GM21381 (cell line): ENCODE results near the gene KCNN4.
"Not testable (repeated sequence)": the region's sequence is repeated elsewhere in the genome, so short reads cannot be mapped to it uniquely, and the experiment has no call there.

ENCODE experiments used
- ATAC-seq: cut with Tn5 transposase; IDR thresholded peaks from one replicate; pipeline ENCODE4 v1.9.1; 2021; ENCODE audit warnings: mild to moderate bottlenecking, moderate library complexity; ENCODE audit not compliant: unreplicated experiment

KCNN4 gene

DNA sequence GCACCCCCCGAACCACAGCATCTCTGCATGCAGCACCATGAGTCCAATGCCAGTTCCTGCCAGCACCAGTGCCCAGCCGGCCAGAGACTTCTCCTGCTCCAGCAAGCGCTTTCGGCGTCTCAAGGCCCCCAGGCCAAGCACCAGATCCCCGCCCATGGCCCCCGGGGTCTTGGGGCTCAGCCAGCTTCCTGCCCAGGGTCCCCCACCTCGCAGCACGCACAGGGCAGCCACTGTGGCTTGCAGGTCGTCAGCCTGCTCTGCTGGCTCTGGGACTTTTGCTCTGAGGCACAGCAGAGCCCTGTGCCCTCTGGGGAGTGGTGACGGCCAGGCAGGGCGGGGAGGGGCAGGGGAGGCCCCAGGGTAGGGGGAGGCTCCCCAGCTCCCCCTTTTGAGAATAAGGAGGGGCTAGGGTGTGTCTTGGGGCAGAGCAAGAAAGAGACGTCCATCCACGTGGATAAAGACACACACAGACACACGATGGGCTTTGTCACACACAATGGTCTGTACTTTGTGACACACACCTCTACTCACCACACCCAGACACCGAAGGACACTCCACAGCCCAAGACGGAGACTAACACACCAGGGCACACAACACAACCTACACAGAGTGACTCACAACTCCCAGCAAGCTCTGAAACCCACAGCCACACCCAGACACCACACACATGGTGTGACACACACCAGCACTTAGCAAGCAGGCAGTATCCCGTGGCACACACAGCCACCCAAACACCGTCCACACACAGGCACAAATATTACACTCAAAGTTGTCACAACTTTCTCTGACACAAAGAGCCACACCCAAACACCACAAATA, at the start of gene KCNN4:
KCNN4 (minus strand) TSS at position 268 of the 820 bp plus-strand sequence; CDS start at position 156, 112 bp downstream.
- no peak for ATAC-seq

DNA sequence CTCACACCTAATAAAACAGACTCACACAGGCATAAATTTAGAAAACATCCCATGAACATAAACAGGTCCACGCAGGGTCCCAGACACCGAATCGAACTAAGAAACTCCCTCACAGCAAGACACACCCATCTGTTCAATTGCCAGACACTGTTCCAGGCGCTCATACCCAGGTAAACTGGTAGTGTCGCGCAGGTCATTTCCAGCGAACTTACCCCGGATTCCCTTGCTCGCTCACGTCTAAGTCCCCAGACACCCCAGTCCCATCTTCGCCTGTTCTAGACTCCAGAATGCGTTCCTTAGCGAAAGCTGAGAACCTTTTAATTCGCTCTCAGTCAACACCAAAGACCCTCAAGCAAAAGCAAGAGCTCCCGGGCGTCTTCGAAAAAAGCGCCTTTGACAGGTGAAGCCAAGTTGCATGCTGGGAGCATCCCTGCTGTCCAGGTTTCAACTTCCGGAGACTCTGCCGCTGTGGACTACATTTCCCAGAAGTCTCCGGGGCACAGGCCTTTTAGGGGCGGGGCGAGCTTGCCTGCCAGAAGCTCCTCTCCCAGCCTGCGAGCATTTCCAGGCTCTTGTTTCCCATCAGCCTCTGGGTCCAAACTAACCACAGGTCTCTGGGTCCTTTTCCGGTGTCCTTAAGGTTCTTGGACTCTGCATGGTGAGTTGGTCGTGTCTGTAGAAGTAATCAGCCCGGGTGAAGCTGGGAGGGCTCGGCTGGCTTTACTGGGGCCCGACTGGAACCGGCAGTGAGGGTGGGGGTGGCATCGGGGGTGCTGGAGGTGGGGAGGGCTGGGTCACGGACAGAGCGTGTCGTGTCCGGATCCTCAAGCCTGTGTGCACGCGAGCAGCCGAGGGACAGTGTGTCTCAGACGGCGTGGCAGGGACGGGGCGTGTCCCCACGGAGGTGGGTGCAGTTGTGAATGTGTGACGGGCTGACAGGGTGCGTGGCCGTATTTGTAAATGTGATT, 46.3 kb upstream of the KCNN4 start, which contains the start of gene ZNF283:
ZNF283 (plus strand) TSS at position 535 of the 968 bp plus-strand sequence. CDS start 6,184 bp downstream, outside the sequence.
- peak; percentile 91 for ATAC-seq

DNA sequence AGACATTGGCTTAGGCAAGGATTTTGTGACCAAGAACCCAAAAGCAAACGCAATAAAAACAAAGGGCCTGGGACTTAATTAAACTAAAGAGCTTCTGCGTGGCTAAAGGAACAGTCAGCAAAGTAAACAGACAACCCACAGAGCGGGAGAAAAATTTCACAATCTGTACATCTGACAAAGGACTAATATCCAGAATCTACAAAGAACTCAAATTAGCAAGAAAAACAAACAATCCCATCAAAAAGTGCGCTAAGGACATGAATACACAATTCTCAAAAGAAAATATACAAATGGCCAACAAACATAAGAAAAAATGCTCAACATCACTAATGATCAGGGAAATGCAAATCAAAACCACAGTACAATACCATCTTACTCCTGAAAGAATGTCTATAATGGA, 43.8 kb upstream of the KCNN4 start:
- not testable (repeated sequence) for ATAC-seq

DNA sequence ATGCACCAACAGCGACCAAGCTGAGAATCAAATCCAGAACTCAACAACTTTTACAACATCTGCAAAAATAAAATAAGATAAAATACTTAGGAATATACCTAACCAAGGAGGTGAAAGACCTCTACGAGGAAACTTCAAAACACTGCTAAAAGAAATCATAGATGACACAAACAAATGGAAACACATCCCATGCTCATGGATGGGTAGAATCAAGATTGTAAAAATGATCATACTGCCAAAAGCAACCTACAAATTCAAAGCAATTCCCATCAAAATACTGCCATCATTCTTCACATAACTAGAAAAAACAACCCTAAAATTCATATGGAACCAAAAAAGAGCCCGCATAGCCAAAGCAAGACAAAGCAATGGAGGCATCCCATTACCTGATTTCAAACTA, 43.1 kb upstream of the KCNN4 start:
- not testable (repeated sequence) for ATAC-seq

DNA sequence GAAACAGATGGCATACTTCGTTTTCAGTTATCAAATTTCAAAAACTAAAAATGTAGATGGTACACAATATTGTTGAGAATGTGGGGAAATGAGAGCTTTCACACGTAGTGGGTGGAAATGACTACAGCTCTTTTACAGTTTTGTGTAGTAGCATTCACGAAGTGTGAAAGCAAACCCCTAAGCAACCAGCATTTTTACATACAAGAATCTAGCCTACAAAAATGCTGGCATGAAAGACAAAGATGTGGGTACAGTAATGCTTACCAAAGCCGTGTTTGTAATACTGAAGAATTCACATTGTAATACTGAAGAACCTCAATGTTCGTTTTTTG, 40.1 kb upstream of the KCNN4 start:
- no peak for ATAC-seq

DNA sequence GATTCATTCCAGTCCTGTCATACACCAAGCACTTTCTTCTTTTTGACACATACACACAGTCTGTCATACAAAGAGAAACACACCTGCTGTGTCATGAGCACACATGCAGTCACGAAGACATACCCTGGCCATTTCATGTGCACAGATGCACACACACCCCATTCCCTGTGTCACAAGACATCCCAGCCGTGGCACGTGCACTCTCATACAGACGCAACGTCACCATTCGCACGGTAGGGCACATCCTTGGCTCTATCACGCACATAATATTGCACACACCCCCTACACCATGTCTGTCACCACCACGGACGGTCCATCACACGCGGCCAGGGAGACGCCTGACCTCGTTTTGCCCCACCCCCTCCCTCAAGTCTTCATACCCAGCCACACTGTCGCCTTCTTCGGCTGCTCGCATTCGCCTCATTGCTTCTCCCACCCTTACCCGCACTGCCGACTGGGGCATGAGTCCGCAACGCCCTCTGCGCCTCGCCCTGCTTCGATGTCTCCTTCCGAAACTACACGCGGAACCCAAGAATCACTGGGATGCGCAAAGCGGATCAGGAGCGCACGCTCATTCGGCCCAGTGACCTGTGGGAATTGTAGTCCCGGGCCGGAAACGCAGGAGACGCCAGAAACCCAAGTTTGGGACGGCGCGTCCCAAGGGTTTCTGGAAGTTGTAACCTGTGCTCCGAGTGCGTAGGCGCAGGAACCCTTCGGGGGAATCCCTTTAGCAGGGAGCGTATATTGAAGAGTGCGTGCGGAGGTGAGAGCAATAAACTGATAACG, 39.5 kb upstream of the KCNN4 start:
- no peak for ATAC-seq

DNA sequence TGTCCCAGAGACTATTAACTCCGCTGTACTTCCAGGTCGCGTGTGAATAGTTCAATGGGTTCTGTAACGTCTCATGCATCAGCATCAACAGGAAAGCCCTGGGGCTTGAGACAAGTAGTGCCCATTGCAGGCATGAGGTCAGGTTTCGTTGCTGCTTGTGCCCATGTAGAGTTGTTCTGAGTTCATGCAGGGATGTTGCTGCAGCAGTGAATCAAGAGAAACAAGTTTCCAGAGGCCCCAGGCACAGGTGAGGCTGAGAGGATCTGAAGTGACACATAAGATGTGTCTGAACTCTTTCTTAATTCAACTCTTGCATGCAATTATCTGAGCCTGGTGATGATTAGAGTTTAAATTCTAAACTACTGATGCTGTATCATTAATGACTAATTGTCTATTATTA, 37.7 kb upstream of the KCNN4 start:
- no peak for ATAC-seq

DNA sequence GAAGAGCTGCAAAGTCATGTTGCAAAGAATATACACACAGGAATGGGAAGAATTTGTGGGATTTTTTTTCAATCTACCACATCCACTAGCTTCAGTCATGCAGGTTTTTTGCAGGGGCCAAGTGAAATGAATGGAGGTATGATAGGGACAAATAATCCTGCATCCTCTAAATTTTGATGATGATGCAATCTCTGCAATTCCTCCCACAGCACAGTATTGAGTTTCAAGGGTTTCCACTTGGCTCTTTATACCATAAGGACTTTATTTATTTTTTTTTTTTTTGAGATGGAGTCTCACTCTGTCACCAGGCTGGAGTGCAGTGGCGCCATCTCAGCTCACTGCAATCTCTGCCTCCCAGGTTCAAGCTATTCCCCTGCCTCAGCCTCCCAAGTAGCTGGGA, 36.7 kb upstream of the KCNN4 start:
- ATAC-seq: not testable (repeated sequence)

DNA sequence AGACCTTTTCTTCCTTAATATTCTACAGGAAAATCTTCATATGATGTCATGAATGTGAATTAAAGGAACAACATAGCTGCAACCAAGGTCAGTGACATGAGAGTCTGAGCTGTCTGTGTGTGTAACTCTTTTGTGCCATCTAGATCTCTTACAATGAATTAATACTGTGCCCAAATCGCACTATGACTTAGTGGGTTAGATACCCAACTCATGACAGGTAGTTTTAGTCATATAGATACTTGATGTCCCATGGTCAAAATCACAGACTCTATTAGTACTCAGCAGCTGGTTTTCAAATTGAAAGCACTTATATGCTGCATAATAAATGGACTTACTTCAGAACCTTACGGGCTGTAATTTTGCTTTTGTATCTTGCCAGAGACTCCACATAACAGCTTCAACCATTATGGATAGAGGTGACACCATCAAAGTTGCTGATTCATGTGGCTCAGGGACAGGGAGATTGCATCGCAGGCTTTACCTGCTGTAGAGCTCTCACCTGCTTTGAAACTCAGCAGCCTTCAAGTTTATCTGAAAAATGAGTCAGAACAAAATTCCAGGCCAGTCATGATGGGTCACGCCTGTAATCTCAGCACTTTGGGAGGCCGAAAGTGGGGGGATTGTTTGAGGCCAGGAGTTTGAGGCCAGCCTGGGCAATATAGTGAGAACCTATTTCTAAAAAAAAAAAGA, 34.0 kb upstream of the KCNN4 start:
- no peak for ATAC-seq

DNA sequence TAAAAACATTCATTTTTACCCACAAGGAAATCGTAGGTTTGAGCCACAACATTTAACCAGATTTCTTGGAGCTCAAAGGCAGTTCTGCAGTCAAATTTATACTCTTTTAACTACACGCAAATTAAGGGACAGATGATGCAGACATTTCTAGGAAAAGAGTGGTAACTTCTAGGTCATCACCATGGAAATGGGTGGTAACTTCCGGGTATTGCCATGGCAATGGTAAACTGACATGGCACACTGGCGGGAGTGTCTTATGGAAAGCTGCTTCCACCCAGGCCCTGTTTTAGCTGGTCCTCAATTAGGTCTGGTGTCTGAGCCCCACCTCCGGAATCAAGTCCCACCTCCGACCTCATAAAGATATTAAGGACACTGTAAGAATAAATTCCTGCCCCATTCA, 31.9 kb upstream of the KCNN4 start:
- no peak for ATAC-seq

DNA sequence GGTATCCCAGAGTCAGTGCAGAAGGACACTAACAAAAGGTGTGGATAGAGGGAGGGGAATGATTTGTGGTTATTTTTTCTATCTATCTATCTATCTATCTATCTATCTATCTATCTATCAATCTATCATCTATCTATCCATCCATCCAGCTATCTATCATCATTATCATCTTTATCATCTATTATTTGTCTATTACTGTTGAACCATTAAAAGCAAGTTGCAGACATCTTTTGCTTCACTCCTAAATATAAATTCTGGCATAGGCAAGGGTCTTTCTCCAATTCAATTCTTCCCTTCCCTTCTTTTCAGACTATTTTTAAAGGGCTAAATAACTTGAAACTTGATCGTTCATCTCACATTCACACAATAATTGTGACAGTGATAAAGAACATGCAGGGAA, 31.5 kb upstream of the KCNN4 start:
- ATAC-seq: no peak

DNA sequence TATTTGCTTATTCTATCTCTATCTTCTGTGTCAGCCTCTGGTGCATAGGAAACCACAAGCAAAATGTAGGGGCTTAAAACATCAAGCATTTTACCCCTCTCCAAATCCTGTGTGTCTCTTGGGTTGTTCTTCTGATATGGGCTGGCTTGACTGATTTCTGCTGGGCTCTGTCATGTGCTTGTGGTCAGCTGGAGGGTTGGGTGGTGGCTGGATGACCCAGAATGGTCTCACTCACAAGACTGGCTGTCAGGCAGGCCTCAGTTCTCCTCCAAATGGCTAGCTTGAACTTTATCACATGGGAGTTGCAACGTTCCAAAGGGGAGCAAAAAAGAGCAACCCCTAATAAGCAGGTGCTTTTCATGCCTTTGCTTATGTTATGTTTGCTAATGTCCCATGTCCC, 31.1 kb upstream of the KCNN4 start:
- ATAC-seq: no peak

DNA sequence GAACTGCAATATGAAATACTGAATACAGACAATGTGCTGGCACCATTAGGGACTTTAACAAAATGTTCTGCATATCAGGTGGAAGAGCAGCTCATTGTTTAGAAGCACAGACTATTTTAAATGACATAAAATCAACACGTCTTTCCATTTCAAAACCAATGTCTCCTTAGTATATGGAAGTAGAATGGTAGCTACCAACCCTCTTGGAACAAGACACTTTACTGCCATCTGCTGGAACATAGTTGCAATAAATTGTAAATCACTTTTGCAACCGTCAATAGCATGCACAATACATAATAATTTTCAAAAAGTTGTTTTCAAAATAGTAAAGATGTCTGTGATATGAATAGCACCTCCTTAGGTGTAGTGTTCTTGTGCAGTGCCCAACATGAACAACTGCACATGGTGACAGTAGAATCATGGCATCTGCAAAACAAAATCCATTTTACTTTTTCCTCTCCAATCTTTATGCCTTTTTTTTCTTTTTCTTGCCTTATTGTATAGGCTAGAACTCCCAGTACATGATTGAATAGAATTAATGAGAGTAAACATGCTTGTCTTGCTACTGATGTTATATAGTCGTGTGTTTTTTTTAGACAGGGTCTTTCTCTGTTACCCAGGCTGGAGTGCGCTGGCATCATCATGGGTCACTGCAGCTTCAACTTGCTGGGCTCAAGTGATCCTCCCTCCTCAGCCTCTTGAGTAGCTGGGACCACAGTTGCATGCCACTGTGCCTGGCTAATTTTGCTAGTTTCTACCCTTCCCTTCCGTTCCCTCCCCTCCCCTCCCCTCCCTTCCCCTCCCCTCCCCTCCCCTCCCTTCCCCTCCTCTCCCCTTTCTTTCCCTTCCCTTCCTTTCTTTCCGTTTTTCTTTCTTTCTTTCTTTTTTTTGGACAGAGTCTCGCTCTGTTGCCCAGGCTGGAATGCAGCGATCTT, 29.3 kb upstream of the KCNN4 start:
- no peak for ATAC-seq

DNA sequence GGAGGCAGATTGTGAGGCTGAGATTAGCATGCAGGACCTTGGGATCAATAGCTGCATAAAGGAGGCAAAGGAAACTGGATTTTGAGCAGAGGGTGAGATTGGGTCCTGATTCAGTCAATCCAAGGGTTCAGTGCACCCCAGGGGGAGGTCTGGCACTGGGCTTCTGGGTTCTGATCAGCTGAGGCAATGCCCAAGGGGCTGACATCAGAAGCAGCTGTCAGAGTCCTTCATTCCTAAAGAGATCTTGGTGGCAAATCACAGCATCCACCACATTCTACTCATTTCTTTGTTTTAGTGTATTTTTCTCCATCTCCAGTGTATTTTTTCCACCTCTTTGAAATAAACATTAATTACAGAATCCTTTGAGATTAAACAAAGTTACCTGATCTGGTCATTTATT, 26.9 kb upstream of the KCNN4 start:
- no peak for ATAC-seq

DNA sequence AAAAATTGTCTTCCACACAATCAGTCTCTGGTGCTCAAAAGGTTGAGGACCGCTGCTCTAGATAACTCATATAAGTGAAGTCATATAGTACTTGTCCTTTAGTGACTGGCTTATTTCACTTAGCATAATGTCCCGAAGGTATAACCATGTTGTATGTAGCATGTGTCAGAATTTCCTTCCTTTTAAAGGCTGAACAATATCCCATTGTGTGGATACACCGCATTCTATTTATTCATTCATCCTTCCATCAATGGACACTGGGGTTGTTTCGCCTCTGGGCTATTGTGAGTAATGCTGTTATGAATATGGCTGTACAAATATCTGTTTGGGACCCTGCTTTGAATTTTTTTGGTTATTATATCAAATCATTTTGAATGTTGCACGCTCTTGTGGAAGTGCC, 26.1 kb upstream of the KCNN4 start:
- no peak for ATAC-seq

DNA sequence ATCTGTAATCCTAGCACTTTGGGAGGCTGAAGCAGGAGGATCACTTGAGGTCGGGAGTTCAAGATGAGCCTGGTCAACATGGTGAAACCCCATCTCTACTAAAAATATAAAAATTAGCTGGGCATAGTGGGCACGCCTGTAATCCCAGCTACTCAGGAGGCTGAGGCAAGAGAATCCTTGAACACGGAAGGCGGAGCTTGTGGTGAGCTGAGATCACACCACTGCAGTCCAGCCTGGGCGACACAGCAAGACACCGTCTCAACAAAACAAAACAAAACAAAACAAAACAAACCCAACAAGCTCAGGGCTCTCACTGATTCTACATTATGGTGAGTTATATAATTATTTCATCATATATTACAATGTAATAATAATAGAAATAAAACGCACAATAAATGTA, 25.6 kb upstream of the KCNN4 start:
- not testable (repeated sequence) for ATAC-seq

DNA sequence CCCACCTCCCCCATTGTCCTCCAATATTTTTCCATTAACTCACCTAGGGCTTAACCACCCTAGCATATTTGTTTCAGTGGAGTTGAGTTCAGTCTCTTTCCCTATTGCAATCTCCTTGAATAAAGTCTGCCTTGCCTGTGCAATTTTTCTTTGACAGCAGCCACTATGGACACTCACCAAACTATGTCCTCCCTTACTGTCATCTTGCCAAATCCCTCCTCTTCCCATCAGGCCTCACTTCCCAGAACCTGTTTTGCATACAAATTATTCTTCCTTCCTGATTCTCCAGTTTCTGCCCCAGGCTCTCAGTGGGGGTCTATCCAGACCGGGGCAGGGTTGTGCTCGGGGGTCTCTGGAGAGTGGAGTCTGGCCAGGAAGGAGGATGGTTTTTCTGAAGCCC, 23.7 kb upstream of the KCNN4 start:
- ATAC-seq: no peak

DNA sequence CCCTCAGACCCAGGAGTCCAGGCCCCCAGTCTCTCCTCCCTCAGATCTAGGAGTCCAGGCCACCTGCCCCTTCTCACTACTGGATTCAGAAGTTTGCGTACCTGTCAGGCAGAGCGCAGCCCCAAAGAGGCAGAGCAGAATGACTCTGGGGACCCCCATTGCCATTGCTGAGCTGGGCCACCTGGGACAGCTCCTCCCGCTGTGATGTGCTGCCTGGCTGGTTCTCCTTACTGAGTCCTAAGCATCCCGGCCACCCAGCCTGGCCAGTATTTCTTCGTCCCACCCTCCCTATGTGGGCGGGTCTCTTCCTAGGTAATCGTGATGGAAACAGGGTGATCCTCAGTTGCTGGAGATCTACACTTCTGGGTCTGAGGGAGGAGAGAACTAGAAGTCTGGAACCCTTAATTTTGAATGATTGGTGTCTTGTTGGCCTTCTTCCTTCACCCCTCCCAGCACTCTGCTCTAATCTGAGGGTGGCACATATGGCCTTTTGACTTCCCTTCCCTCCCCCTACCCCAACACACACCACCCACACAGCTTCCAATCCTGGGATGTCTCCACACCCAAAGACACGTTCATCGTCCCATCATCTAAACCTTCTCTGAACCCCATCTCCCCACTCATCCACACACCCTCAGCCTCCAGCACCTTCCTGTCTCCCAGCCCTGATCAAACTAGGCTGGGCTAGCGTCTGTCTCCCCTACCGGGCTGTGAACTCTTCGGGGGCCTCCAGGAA, 21.6 kb upstream of the KCNN4 start, which contains the start of gene LYPD5:
LYPD5 (minus strand) TSS at position 232 of the 736 bp plus-strand sequence; CDS start at position 165, 67 bp downstream.
- no peak for ATAC-seq
